ENCODE results near the gene CCBE1. TPM values are rescaled to one million over a fixed set of nuclear protein-coding genes. Genes with fewer than 3 reads are reported as not detected.
"Not testable (repeated sequence)": the region's sequence is repeated elsewhere in the genome, so short reads cannot be mapped to it uniquely, and the experiment has no call there.

The CCBE1 gene
- total RNA-seq, 2 experiments from 2014 or later: not detected

DNA sequence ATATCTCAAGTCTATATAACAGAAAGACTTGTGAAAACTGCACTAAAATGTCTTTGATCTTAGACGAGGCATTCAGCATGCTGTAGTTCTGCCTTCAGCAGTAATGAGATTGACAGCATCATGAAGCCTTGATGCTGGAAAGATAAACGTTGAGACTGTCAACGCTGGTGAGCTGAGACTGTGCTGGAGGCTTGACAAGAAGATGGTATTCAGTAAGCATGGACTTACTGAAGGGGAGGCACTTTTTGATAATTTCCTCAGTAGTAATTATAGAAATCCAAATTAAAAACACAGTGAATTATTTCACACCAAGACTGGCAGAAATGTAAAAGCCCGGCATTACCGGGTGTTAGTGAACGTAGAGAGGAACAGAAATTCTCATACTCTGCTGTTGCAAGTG is 162.2 kb downstream of the CCBE1 start:
- ChIA-PET CTCF (no interaction called here), POLR2A (no interaction called here)
- Mint-ChIP-seq H3K9me3 (no peaks in the 10 kb centered on the region), H3K27me3 (no peaks in the 10 kb centered on the region), H3K27ac (no peak overlapping the region), H3K4me3 (no peak overlapping the region), H3K4me1 (no peaks in the 10 kb centered on the region), H3K36me3 (ENCODE audit: low read depth) (no peaks in the 10 kb centered on the region)
- no peak for DNase-seq

DNA sequence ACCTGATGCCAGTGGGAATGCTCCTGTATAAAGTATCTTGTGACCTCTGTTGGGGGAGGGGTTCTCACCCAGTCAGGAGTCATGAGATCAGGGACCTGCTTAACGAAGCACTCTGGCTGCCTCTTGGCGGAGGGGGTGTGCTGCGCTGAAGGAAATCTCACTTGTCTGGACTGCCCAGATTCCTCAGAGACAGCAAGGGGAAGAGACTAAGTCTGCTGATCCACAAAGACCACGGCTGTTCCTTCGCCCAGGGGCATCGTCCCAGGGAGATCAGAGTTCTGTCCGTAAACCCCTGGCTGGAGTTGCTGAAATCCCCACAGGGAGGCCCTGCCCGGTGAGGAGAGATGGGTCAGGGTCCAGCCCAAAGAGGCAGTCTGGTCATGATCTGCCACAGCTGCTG is 168.4 kb downstream of the CCBE1 start:
- no peaks in the 10 kb centered on the region for H3K36me3 Mint-ChIP-seq (ENCODE audit: low read depth)
- no peak for DNase-seq
- no peaks in the 10 kb centered on the region for H3K4me1 Mint-ChIP-seq
- H3K27me3 Mint-ChIP-seq: no peaks in the 10 kb centered on the region
- CTCF ChIA-PET: no interaction called here
- no peak overlapping the region for H3K4me3 Mint-ChIP-seq
- H3K9me3 Mint-ChIP-seq: no peaks in the 10 kb centered on the region
- H3K27ac Mint-ChIP-seq: no peak overlapping the region
- POLR2A ChIA-PET: no interaction called here

DNA sequence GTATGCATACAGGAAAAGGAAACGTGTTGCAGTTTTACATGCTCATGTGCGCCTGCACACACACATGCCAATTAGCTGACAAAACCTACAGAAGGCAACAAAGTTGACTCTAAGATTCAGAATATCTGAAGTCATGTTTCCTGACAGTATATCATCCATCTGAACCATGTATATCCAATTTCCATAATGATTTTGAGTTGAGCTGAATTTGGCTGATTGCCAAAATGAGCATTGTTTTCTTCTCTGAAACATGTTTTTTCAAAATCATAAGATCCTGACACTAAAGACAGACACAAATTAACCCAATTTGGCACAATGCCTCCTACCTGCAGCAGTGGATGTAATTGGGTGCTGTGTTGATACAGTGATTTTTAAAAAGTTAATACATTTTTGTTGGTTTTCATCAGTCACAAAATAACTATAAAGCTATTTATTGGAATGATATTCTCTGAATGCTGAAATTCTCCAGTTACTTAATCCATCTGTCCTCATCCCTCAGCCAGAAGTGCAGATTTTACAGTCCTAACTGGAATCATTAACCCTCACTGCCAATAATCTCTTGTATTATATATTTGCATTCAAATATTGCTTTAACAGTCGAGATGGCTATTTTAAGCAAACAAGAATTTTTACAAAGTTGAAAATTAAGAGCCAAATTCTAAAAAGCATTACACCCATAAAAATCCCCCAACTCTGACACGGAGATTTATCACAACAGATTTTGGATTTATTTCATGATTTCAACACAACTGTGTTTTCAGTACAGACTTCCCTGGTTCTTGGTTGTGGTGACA is 176.5 kb downstream of the CCBE1 start:
- ChIA-PET POLR2A (no interaction called here), CTCF (no interaction called here)
- DNase-seq: no peak
- Mint-ChIP-seq H3K27me3 (no peaks in the 10 kb centered on the region), H3K27ac (no peak overlapping the region), H3K4me1 (no peaks in the 10 kb centered on the region), H3K36me3 (ENCODE audit: low read depth) (no peaks in the 10 kb centered on the region), H3K9me3 (no peaks in the 10 kb centered on the region), H3K4me3 (no peak overlapping the region)

DNA sequence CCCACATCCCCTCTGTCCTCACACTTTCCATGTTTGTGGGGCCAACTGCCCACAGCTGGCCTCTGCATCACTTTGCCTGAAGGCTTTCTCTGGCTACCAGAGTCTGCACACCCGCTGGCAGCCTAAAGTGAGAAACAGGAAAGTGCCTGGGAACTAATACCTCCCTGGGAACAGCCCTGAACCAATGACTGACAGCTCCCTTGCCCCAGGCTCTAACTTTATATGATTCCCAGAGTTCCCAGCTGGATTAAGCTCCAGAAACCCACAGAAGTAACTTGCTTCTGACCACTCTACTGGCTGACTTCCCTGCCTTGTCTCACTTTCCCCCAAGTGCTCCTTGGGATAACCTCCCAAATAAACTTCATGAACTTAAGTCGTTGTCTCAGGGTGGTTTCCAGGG is 178.5 kb downstream of the CCBE1 start:
- Mint-ChIP-seq H3K36me3 (ENCODE audit: low read depth) (no peaks in the 10 kb centered on the region), H3K4me1 (no peaks in the 10 kb centered on the region), H3K27me3 (peaks cover 3% of the 10 kb centered on the region), H3K4me3 (no peak overlapping the region), H3K9me3 (no peaks in the 10 kb centered on the region), H3K27ac (no peak overlapping the region)
- no peak for DNase-seq
- POLR2A ChIA-PET: no interaction called here
- CTCF ChIA-PET: no interaction called here

DNA sequence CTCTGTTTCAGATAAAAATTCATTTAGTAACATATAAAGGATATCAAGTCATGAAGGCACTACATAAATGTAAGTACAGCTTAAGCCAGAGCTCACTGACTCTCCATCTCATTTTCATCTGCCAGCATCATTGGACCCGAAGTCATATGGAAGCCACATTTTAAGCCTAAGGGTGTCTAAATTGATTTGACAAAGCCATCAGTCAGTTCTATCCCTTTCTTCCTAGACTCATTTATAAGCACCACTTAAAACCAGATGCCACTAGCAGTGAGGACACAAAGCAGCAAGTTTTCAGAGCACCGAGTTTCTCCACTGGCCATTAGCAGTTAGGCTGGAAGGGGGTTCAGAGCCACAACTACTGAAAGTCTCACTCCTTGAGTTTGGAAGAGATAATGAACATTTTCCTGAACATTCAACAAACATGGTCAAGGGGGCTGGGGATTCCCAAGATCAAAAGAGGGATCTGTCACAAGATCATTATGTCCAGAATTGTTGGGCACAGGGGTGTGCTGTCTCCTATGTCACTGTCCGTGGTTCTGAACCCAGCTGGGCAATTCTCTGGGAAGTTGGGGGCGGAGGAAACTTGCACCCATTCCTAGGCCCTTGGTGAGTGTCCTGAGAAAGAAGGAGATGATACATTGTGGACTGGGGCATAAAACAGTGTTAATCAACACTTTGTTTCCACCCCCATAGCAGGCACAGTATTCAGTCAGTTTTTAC is 179.6 kb downstream of the CCBE1 start:
- Mint-ChIP-seq H3K9me3 (no peaks in the 10 kb centered on the region), H3K27ac (no peak overlapping the region), H3K4me1 (no peaks in the 10 kb centered on the region), H3K4me3 (no peak overlapping the region), H3K36me3 (ENCODE audit: low read depth) (no peaks in the 10 kb centered on the region), H3K27me3 (peaks cover 3% of the 10 kb centered on the region)
- CTCF ChIA-PET: no interaction called here
- POLR2A ChIA-PET: no interaction called here
- DNase-seq: no peak

DNA sequence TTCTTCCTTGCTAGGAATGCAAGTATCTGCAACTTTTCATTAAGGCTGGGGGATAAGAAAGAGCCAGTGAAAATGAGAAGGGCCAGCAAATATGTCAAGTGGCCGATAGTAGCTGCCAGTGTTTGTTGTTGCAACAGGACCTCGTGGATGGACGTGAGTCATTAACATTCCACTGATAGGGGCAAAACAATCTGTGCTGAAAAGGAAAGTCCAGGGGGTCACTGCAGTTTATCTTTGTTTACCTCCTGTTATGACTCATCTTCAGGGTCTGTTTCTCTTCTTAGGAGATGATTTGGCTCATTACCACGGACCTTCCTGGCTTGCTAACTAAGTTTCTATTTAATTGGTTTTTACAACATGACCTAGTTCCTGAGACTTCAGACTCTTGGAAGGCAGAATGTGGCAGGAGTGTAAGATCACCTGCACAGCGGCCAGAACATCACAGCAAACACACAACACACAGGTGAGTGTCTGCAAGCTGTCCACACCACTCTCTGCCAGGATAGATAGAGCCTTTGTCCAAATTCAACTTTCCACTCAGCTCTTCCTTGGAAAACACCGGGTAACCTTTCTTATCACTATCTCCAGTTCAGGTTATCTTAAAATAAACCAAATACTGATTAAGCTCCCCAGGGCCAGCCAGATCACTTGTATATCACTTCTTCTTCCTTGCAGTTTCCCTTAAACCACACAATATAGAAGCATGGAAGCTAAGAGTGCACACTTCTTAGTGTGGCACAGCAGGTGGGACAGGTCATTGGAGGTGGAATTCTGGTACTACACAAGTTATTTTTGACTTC is 180.7 kb downstream of the CCBE1 start:
- ChIA-PET CTCF (no interaction called here), POLR2A (no interaction called here)
- H3K4me3 Mint-ChIP-seq: no peak overlapping the region
- no peak overlapping the region for H3K27ac Mint-ChIP-seq
- no peak for DNase-seq
- H3K36me3 Mint-ChIP-seq (ENCODE audit: low read depth): no peaks in the 10 kb centered on the region
- peaks cover 3% of the 10 kb centered on the region for H3K27me3 Mint-ChIP-seq
- H3K4me1 Mint-ChIP-seq: no peaks in the 10 kb centered on the region
- no peaks in the 10 kb centered on the region for H3K9me3 Mint-ChIP-seq

DNA sequence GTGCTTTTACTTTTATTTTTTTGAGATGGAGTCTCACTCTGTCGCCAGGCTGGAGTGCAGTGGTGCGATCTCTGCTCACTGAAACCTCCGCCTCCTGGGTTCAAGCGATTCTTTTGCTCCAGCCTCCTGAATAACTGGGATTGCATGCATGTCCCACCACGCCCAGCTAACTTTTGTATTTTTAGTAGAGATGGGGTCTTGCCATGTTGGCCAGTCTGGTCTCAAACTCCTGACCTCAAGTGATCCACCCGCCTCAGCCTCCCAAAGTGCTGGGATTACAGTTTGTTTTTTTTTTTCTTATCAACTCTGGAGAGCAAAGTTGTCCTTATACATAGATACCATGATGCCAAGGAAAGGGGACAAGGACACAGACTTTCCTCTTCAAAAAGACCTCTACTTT is 181.3 kb downstream of the CCBE1 start:
- H3K4me3 Mint-ChIP-seq; POLR2A ChIA-PET; H3K36me3 Mint-ChIP-seq (ENCODE audit: low read depth); CTCF ChIA-PET; H3K27me3 Mint-ChIP-seq; H3K9me3 Mint-ChIP-seq; DNase-seq; H3K4me1 Mint-ChIP-seq; H3K27ac Mint-ChIP-seq: not testable (repeated sequence)

DNA sequence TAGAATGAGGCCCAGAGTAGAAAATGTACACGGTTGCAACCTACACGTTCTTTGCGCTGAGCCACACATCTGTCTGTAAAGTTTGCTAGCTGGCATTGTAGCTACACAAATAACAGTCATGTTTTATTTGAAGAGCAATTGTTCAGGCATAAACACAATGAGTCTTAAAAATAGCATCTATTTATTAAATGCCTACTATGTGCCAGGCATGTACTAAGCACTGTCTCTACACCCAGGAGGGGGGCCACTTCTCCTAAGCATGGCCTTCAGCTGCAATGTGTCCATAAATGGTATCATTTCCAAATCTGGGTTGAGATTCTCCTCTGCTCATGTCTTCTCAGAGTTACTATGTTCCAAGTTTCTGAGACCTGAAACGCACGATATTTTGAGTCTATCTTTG is 182.1 kb downstream of the CCBE1 start:
- H3K9me3 Mint-ChIP-seq: no peaks in the 10 kb centered on the region
- ChIA-PET POLR2A (no interaction called here), CTCF (no interaction called here)
- H3K36me3 Mint-ChIP-seq (ENCODE audit: low read depth): no peaks in the 10 kb centered on the region
- H3K27me3 Mint-ChIP-seq: peaks cover 3% of the 10 kb centered on the region
- H3K4me3 Mint-ChIP-seq: no peak overlapping the region
- DNase-seq: no peak
- H3K27ac Mint-ChIP-seq: no peak overlapping the region
- no peaks in the 10 kb centered on the region for H3K4me1 Mint-ChIP-seq

DNA sequence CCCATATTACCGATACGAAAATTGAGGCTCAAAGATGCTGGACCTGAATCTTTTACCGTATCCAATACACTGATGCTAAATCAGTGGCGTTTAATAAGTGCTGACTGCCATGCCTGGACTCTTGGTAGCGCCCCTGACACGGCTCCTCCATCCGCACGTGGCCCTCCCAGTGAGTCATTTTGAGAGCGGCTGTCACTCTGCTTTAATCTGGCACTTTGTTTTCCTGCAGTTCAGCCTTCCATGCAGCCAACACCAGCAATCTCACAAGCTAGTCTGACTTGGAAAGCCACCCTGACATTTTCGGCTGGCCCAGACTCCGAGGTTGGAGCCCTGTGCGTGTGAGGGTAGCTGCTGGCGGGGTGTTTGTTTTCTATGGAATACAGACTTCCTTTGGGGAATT is 183.0 kb downstream of the CCBE1 start:
- H3K27me3 Mint-ChIP-seq: peaks cover 3% of the 10 kb centered on the region
- H3K27ac Mint-ChIP-seq: no peak overlapping the region
- H3K4me1 Mint-ChIP-seq: no peaks in the 10 kb centered on the region
- no peaks in the 10 kb centered on the region for H3K9me3 Mint-ChIP-seq
- POLR2A ChIA-PET: no interaction called here
- CTCF ChIA-PET: no interaction called here
- no peak overlapping the region for H3K4me3 Mint-ChIP-seq
- no peak for DNase-seq
- H3K36me3 Mint-ChIP-seq (ENCODE audit: low read depth): no peaks in the 10 kb centered on the region

DNA sequence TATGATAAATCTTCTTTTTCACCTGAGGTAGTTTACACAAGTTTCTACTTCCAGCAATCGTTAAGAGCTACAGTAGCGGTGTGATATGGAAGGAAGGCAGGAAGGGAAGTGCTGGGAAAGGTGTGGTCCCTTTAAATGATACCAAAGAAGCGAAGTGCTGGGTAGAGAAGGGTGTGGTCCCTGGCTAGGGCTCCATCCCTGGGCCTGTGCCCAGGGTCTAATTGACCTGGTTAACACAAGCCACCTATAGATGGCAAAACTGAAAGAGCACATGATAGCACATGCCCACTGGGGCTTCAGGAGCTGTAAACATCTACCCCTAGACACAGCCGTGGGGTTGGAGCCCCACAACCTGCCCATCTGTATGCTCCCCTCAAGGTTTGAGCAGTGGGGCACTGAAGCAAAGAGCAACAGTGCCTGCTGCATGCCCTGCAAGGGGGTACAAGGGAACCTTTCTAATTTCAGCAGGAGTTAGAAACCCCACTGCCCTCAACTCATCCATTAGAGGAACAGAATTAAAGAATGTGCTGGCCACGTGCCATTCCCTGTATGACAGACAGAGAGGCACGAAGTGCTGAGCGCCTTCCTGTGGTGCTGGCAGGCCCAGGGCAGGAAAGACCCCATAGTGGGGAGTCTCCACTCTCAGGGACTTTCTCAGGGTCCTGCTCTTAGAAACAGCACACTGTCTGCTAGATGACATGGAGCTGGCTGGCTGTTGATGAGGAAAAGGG is 185.0 kb downstream of the CCBE1 start:
- Mint-ChIP-seq H3K9me3 (no peaks in the 10 kb centered on the region), H3K4me1 (no peaks in the 10 kb centered on the region), H3K27me3 (peaks cover 3% of the 10 kb centered on the region), H3K36me3 (ENCODE audit: low read depth) (no peaks in the 10 kb centered on the region), H3K4me3 (no peak overlapping the region), H3K27ac (no peak overlapping the region)
- POLR2A ChIA-PET: interaction anchor here (0.5 kb wide), 1 partner anchor 284 kb away, joined by 3 read pairs; no protein-coding TSS in a partner anchor
- DNase-seq: no peak
- CTCF ChIA-PET: no interaction called here

DNA sequence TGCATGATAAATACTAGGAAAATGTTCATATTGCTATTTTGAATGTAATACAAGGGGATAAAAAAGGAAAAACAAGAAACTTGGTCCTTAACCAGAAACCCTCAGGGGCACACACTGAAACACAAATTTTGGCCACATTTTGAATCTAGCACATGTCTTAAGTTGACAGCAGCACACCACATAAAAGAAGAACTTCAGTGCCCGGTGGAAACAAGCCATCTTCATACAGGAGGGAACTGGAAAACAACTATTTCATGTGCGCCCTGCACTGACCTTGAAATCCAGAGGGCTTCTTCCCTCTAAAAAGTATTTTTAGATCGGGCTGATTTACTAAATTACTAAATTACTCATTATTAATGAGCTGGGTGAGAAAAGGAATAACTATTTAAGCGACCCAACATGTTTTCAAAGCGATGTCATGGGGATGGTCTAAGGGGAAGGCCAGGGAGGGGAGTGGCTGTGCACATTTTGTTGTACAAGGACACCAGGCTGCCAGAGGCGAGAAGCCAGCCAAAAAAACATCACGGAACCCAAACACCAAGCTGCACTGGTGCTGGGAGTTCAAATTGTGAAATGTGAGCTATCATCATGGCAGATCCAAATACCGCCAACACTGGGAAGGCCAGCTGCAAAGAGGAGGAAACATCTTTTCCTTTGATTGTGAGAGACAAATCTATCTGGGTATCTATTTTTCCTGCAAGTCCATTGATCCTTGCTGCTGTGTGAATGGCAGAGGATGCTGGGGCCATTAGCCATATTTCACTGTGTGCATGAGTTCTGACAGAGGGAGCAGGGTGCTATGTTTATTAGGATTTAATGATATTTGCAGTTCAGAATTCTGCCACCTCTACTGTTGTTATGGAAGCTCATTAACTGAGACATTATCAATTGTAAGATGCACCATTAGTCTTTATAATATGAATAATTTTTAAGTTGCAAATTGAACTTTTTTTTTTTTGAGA is 187.5 kb downstream of the CCBE1 start:
- no peak overlapping the region for H3K4me3 Mint-ChIP-seq
- no peaks in the 10 kb centered on the region for H3K36me3 Mint-ChIP-seq (ENCODE audit: low read depth)
- no peak overlapping the region for H3K27ac Mint-ChIP-seq
- DNase-seq: no peak
- H3K27me3 Mint-ChIP-seq: peaks cover 3% of the 10 kb centered on the region
- H3K4me1 Mint-ChIP-seq: no peaks in the 10 kb centered on the region
- CTCF ChIA-PET: interaction anchor here (0.5 kb wide), 1 partner anchor 408 kb away, joined by 5 read pairs; no protein-coding TSS in a partner anchor
- POLR2A ChIA-PET: no interaction called here
- no peaks in the 10 kb centered on the region for H3K9me3 Mint-ChIP-seq

DNA sequence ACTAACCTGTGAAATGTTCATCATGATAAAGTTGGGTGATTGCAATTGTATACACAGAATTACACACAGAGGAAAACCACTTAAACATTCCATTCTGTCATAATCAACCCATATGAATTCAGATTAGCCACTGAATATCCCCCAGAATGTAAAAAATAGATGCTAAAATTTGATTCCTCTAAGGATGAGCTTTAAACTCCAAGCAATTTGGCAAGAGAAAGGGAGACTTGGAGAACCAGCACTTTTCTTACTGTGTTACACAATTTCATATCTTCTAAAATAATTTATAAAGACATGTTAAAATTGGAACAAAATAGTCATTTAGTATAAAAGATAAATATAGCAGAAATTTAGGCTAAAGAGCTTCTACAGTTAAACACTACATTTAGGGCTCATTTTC is 191.9 kb downstream of the CCBE1 start:
- Mint-ChIP-seq H3K36me3 (ENCODE audit: low read depth) (no peaks in the 10 kb centered on the region), H3K27ac (no peak overlapping the region), H3K9me3 (no peaks in the 10 kb centered on the region), H3K4me3 (no peak overlapping the region), H3K4me1 (no peaks in the 10 kb centered on the region), H3K27me3 (peaks cover 3% of the 10 kb centered on the region)
- DNase-seq: no peak
- CTCF ChIA-PET: no interaction called here
- POLR2A ChIA-PET: no interaction called here

All from activated CD4-positive, alpha-beta T cell treated with anti-CD3 and anti-CD28 coated beads, Interleukin-2, amount 10 ng/mL, durations not matched to agents 7 days and 5 days (primary cell).